GM12892 (cell line): Measurements from ENCODE around the gene SNTN.

ENCODE experiments used
- POLR2A ChIP-seq: IDR thresholded peaks from 2 replicates; pipeline ENCODE4 v1.6.1; 2011; ENCODE audit warnings: low read depth, low read length, control low read depth
- POLR2AphosphoS5 ChIP-seq: IDR thresholded peaks from 2 replicates; pipeline ENCODE4 v1.6.1; 2011; ENCODE audit warnings: low read depth, low read length, control low read depth

- TF ChIP-seq POLR2AphosphoS5 (no peak), POLR2A (no peak)
These were observed 20.8 kb upstream of the SNTN start for GRCh38 chr3:63631670-63632069.
